ENCODE measurements around the gene ADGRG3. TPM values are rescaled to one million over a fixed set of nuclear protein-coding genes. Genes with fewer than 3 reads are reported as not detected.
"Not testable (repeated sequence)": the region's sequence is repeated elsewhere in the genome, so short reads cannot be mapped to it uniquely, and the experiment has no call there.

The ADGRG3 gene
- polyA plus RNA-seq, 1 donor (not counting 4 experiments of a cell fraction or from before 2014, with no cell fraction given), result not detected

DNA sequence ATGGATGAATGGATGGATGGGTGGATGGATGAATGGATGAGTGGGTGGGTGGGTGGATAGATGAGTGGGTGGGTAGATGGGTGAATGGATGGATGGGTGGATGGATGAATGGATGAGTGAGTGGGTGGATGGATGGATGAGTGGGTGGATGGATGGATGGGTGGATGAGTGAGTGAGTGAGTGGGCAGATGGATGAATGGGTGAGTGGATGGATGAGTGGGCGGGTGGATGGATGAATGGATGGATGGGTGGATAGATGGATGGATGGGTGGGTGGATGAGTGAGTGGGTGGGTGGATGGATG is 61.0 kb downstream of the ADGRG3 start:
- no peaks in the 10 kb centered on the region for H3K4me1 ChIP-seq (ENCODE audit: control insufficient read depth, extremely low read depth, insufficient read depth, low read length)
- H3K4me2 ChIP-seq (ENCODE audit: control insufficient read depth, extremely low read depth, insufficient read depth, low read depth, low read length), result no peak overlapping the region
- no peaks in the 10 kb centered on the region for H3K9me3 ChIP-seq (ENCODE audit: control insufficient read depth, low read depth, low read length)
- H3K4me3 ChIP-seq (ENCODE audit: control insufficient read depth in 2 of 3, extremely low read depth in 1 of 3, insufficient read depth in 2 of 3, low read depth in 1 of 3, low read length in 3 of 3), result no peak overlapping the region
- no peaks in the 10 kb centered on the region for H3K79me2 ChIP-seq (ENCODE audit: control insufficient read depth, insufficient read depth, low read length)
- no peak overlapping the region for H2AFZ ChIP-seq (ENCODE audit: control insufficient read depth, low read length)
- no peak overlapping the region for H3K9ac ChIP-seq (ENCODE audit: control insufficient read depth, extremely low read depth, insufficient read depth, low read length)
- no peak for DNase-seq (ENCODE audit: low read depth, low spot score)
- H3K9me1 ChIP-seq (ENCODE audit: control insufficient read depth, extremely low read depth, insufficient read depth, low read length), result no peaks in the 10 kb centered on the region
- no peak for FAIRE-seq
- no peak overlapping the region for H3K27ac ChIP-seq (ENCODE audit: control insufficient read depth, insufficient read depth, low read length)
- H4K20me1 ChIP-seq (ENCODE audit: control insufficient read depth, extremely low read depth, insufficient read depth, low read length), result no peaks in the 10 kb centered on the region
- H3K36me3 ChIP-seq (ENCODE audit: control insufficient read depth in 2 of 2, extremely low read depth in 1 of 2, insufficient read depth in 2 of 2, low read length in 2 of 2), result no peaks in the 10 kb centered on the region
- no peak for TF ChIP-seq EZH2 (IDR thresholded peaks at IDR 0.05; ENCODE audit: low read length)
- TF ChIP-seq, protein P1, sequence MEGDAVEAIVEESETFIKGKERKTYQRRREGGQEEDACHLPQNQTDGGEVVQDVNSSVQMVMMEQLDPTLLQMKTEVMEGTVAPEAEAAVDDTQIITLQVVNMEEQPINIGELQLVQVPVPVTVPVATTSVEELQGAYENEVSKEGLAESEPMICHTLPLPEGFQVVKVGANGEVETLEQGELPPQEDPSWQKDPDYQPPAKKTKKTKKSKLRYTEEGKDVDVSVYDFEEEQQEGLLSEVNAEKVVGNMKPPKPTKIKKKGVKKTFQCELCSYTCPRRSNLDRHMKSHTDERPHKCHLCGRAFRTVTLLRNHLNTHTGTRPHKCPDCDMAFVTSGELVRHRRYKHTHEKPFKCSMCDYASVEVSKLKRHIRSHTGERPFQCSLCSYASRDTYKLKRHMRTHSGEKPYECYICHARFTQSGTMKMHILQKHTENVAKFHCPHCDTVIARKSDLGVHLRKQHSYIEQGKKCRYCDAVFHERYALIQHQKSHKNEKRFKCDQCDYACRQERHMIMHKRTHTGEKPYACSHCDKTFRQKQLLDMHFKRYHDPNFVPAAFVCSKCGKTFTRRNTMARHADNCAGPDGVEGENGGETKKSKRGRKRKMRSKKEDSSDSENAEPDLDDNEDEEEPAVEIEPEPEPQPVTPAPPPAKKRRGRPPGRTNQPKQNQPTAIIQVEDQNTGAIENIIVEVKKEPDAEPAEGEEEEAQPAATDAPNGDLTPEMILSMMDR (optimal IDR thresholded peaks at IDR 0.05 in 1 of 3, IDR thresholded peaks at IDR 0.05 in 1 of 3, conservative IDR thresholded peaks at IDR 0.05 in 1 of 3; ENCODE audit: extremely low read depth in 1 of 3, insufficient read depth in 2 of 3, low read length in 3 of 3), result no peak
- no peaks in the 10 kb centered on the region for H3K27me3 ChIP-seq (ENCODE audit: control insufficient read depth, extremely low read depth, insufficient read depth, low read length)
- dilution Hi-C loops (cut with MboI; ENCODE audit: extremely low pct_ligation_motif_present, low sequenced_read_pairs), result no loop called here

DNA sequence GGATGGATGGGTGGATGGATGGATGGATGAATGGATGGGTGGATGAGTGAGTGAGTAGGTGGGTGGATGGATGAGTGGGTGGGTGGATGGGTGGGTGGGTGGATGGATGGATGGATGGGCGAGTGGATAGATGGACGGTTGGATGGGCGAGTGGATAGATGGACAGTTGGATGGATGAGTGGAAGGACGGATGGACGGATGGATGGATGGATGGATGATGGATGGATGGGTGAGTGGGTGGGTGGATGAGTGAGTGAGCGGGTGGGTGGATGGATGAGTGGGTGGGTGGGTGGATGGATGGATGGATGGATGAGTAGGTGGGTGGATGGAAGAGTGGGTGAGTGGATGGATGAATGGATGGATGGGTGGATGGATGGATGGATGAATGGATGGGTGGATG is 61.7 kb downstream of the ADGRG3 start:
- dilution Hi-C loops (cut with MboI; ENCODE audit: extremely low pct_ligation_motif_present, low sequenced_read_pairs); H4K20me1 ChIP-seq (ENCODE audit: control insufficient read depth, extremely low read depth, insufficient read depth, low read length); H3K27me3 ChIP-seq (ENCODE audit: control insufficient read depth, extremely low read depth, insufficient read depth, low read length); H3K9me1 ChIP-seq (ENCODE audit: control insufficient read depth, extremely low read depth, insufficient read depth, low read length); H3K36me3 ChIP-seq (ENCODE audit: control insufficient read depth in 2 of 2, extremely low read depth in 1 of 2, insufficient read depth in 2 of 2, low read length in 2 of 2); H3K9me3 ChIP-seq (ENCODE audit: control insufficient read depth, low read depth, low read length); DNase-seq (ENCODE audit: low read depth, low spot score); H2AFZ ChIP-seq (ENCODE audit: control insufficient read depth, low read length); H3K4me2 ChIP-seq (ENCODE audit: control insufficient read depth, extremely low read depth, insufficient read depth, low read depth, low read length); H3K4me1 ChIP-seq (ENCODE audit: control insufficient read depth, extremely low read depth, insufficient read depth, low read length); H3K27ac ChIP-seq (ENCODE audit: control insufficient read depth, insufficient read depth, low read length); H3K9ac ChIP-seq (ENCODE audit: control insufficient read depth, extremely low read depth, insufficient read depth, low read length); FAIRE-seq; H3K4me3 ChIP-seq (ENCODE audit: control insufficient read depth in 2 of 3, extremely low read depth in 1 of 3, insufficient read depth in 2 of 3, low read depth in 1 of 3, low read length in 3 of 3); H3K79me2 ChIP-seq (ENCODE audit: control insufficient read depth, insufficient read depth, low read length): not testable (repeated sequence)
